WTC11 (cell line): ENCODE results near the gene DECR2. TPM values are rescaled to one million over a fixed set of nuclear protein-coding genes. Genes with fewer than 3 reads are reported as not detected.

Experiments
- ATAC-seq: fragments of 200-7000 bp; cut with Tn5 transposase; 2 replicates; pipeline ENCODE4 v1.10.0; 2021; ENCODE audit warnings: mild to moderate bottlenecking, moderate library complexity
- CTCF ChIA-PET: fragments of 300-600 bp; sonication (Branson Sonifier 250); formaldehyde crosslinking; loops from one replicate; lab custom pipeline; 2021; ENCODE audit warnings: antibody characterized with exemption; lab: Charles Lee
- POLR2A ChIA-PET: fragments of 350-600 bp; sonication (Branson Sonifier 250); formaldehyde crosslinking; loops from one replicate; lab custom pipeline; 2021; ENCODE audit warnings: antibody characterized with exemption; lab: Charles Lee
- DNase-seq: peaks from one replicate; pipeline ENCODE4 v3.0.0; 2021; ENCODE audit warnings: low spot score
- H3K27ac Mint-ChIP-seq: 2 replicates; pipeline ENCODE4 v1.8.0; 2021; ENCODE audit warnings: mixed read lengths
- H3K27me3 Mint-ChIP-seq: 2 replicates; pipeline ENCODE4 v1.8.0; 2021; ENCODE audit warnings: low read depth, mild to moderate bottlenecking, moderate library complexity, mixed read lengths
- H3K36me3 Mint-ChIP-seq: 2 replicates; pipeline ENCODE4 v1.8.0; 2021; ENCODE audit warnings: mixed read lengths
- H3K4me1 Mint-ChIP-seq: 2 replicates; pipeline ENCODE4 v1.8.0; 2022; ENCODE audit warnings: mixed read lengths
- H3K4me3 Mint-ChIP-seq: 2 replicates; pipeline ENCODE4 v1.8.0; 2021; ENCODE audit warnings: mild to moderate bottlenecking, moderate library complexity, mixed read lengths
- H3K9me3 Mint-ChIP-seq: 2 replicates; pipeline ENCODE4 v1.8.0; 2021; ENCODE audit warnings: mixed read lengths
- FOXJ3 ChIP-seq: sonication (generic); formaldehyde crosslinking; IDR thresholded peaks from 2 replicates; pipeline ENCODE4 v1.9.0; 2021; ENCODE audit warnings: missing genetic modification reagents, mild to moderate bottlenecking, borderline replicate concordance
- GABPB1 ChIP-seq: sonication (generic); formaldehyde crosslinking; IDR thresholded peaks from 2 replicates; pipeline ENCODE4 v1.8.1; 2023; ENCODE audit warnings: mild to moderate bottlenecking, missing genetic modification reagents
- IRF2 ChIP-seq: sonication (generic); formaldehyde crosslinking; IDR thresholded peaks from 2 replicates; pipeline ENCODE4 v1.8.0; 2022; ENCODE audit warnings: low read depth, missing genetic modification reagents, borderline replicate concordance
- JAZF1 ChIP-seq: fragments of 250-450 bp; sonication (Bioruptor Pico); IDR thresholded peaks from 2 replicates; pipeline ENCODE4 v1.9.0; 2021; ENCODE audit warnings: moderate library complexity, mild to moderate bottlenecking, inconsistent platforms
- NR3C1 ChIP-seq: sonication (generic); formaldehyde crosslinking; conservative IDR thresholded peaks from 2 replicates; pipeline ENCODE4 v1.8.1; 2023; ENCODE audit warnings: low read depth, mild to moderate bottlenecking, missing genetic modification reagents
- TEAD1 ChIP-seq: sonication (generic); formaldehyde crosslinking; IDR thresholded peaks from 2 replicates; pipeline ENCODE4 v1.8.0; 2022; ENCODE audit warnings: mild to moderate bottlenecking, missing genetic modification reagents
- TEAD4 ChIP-seq: sonication (generic); formaldehyde crosslinking; IDR thresholded peaks from 2 replicates; pipeline ENCODE4 v1.8.0; 2022; ENCODE audit warnings: mild to moderate bottlenecking, missing genetic modification reagents
- TP53 ChIP-seq: sonication (generic); formaldehyde crosslinking; IDR thresholded peaks from 2 replicates; pipeline ENCODE4 v1.8.1; 2023; ENCODE audit warnings: mild to moderate bottlenecking, missing genetic modification reagents
- ZNF263 ChIP-seq: sonication (generic); formaldehyde crosslinking; IDR thresholded peaks from 2 replicates; pipeline ENCODE4 v1.8.1; 2022; ENCODE audit warnings: low read depth, mild to moderate bottlenecking, moderate library complexity, missing genetic modification reagents
- ZNF317 ChIP-seq: sonication (generic); formaldehyde crosslinking; IDR thresholded peaks from 2 replicates; pipeline ENCODE4 v1.8.1; 2023; ENCODE audit warnings: low read depth, mild to moderate bottlenecking, moderate library complexity, missing genetic modification reagents, borderline replicate concordance
- total RNA-seq: library from RNA; stranded (reverse); gene quantifications from 3 replicates; pipeline ENCODE4 v1.2.3, GENCODE V29; 2021
- TF ChIP-seq, protein P1 (sequence below): sonication (generic); formaldehyde crosslinking; IDR thresholded peaks from 2 replicates; pipeline ENCODE4 v1.8.0; 2022; ENCODE audit warnings: mild to moderate bottlenecking, missing genetic modification reagents
- TF ChIP-seq, protein P2 (sequence below): sonication (generic); formaldehyde crosslinking; IDR thresholded peaks from 2 replicates; pipeline ENCODE4 v1.8.1; 2023; ENCODE audit warnings: mild to moderate bottlenecking, moderate library complexity, missing genetic modification reagents
- TF ChIP-seq, protein P3 (sequence below): sonication (generic); formaldehyde crosslinking; conservative IDR thresholded peaks from 2 replicates; pipeline ENCODE4 v1.8.1; 2023; ENCODE audit warnings: mild to moderate bottlenecking, low read depth, missing genetic modification reagents, moderate library complexity
- TF ChIP-seq, protein P4 (sequence below): fragments of 250-450 bp; sonication (Bioruptor Pico); conservative IDR thresholded peaks from 2 replicates; pipeline ENCODE4 v1.9.0; 2021; ENCODE audit warnings: mild to moderate bottlenecking
- TF ChIP-seq, protein P5 (sequence below): fragments of 250-450 bp; sonication (Bioruptor Pico); IDR thresholded peaks from 2 replicates; pipeline ENCODE4 v1.9.0; 2021; ENCODE audit warnings: mild to moderate bottlenecking

Gene DECR2
- total RNA-seq, 1 experiment from 2014 or later: 43.6 TPM

DNA sequence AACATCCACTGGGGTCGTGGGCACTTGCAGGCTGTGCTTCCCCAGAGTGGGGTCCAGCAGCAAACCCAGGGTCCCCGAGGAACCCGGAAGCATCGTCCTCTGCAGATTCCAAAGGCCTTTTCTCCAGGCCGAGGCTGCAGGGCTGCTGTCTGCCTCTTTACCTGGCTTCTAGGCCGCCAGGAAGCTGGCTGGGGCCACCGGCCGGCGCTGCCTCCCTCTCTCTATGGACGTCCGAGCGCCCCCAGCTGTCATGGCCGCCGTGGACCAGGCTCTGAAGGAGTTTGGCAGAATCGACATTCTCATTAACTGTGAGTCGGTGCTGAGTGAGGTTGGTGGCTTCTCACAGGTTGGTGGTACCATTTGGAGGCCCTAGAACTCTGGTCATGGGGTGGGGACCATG is 5.6 kb downstream of the DECR2 start:
- CTCF ChIA-PET: interaction anchor here (1.1 to 1.3 kb wide), 2 partner anchors 9 to 80 kb away, joined by 3 to 5 read pairs; no protein-coding TSS in a partner anchor
- no peak overlapping the region for H3K27ac Mint-ChIP-seq
- H3K4me1 Mint-ChIP-seq: no peaks in the 10 kb centered on the region
- H3K9me3 Mint-ChIP-seq: no peaks in the 10 kb centered on the region
- TF ChIP-seq, protein P1, sequence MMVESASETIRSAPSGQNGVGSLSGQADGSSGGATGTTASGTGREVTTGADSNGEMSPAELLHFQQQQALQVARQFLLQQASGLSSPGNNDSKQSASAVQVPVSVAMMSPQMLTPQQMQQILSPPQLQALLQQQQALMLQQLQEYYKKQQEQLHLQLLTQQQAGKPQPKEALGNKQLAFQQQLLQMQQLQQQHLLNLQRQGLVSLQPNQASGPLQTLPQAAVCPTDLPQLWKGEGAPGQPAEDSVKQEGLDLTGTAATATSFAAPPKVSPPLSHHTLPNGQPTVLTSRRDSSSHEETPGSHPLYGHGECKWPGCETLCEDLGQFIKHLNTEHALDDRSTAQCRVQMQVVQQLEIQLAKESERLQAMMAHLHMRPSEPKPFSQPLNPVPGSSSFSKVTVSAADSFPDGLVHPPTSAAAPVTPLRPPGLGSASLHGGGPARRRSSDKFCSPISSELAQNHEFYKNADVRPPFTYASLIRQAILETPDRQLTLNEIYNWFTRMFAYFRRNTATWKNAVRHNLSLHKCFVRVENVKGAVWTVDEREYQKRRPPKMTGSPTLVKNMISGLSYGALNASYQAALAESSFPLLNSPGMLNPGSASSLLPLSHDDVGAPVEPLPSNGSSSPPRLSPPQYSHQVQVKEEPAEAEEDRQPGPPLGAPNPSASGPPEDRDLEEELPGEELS (CRISPR knock-in tag): no peak
- TF ChIP-seq, protein P2, sequence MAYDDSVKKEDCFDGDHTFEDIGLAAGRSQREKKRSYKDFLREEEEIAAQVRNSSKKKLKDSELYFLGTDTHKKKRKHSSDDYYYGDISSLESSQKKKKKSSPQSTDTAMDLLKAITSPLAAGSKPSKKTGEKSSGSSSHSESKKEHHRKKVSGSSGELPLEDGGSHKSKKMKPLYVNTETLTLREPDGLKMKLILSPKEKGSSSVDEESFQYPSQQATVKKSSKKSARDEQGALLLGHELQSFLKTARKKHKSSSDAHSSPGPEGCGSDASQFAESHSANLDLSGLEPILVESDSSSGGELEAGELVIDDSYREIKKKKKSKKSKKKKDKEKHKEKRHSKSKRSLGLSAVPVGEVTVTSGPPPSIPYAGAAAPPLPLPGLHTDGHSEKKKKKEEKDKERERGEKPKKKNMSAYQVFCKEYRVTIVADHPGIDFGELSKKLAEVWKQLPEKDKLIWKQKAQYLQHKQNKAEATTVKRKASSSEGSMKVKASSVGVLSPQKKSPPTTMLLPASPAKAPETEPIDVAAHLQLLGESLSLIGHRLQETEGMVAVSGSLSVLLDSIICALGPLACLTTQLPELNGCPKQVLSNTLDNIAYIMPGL (CRISPR knock-in tag): no peak
- TF ChIP-seq JAZF1 (CRISPR knock-in tag) (no peak), TEAD4 (CRISPR knock-in tag) (no peak), FOXJ3 (CRISPR knock-in tag) (no peak), GABPB1 (CRISPR knock-in tag) (no peak), ZNF263 (CRISPR knock-in tag) (no peak), TEAD1 (CRISPR knock-in tag) (no peak), IRF2 (CRISPR knock-in tag) (no peak), TP53 (no peak), NR3C1 (CRISPR knock-in tag) (no peak), ZNF317 (CRISPR knock-in tag) (no peak)
- TF ChIP-seq, protein P3, sequence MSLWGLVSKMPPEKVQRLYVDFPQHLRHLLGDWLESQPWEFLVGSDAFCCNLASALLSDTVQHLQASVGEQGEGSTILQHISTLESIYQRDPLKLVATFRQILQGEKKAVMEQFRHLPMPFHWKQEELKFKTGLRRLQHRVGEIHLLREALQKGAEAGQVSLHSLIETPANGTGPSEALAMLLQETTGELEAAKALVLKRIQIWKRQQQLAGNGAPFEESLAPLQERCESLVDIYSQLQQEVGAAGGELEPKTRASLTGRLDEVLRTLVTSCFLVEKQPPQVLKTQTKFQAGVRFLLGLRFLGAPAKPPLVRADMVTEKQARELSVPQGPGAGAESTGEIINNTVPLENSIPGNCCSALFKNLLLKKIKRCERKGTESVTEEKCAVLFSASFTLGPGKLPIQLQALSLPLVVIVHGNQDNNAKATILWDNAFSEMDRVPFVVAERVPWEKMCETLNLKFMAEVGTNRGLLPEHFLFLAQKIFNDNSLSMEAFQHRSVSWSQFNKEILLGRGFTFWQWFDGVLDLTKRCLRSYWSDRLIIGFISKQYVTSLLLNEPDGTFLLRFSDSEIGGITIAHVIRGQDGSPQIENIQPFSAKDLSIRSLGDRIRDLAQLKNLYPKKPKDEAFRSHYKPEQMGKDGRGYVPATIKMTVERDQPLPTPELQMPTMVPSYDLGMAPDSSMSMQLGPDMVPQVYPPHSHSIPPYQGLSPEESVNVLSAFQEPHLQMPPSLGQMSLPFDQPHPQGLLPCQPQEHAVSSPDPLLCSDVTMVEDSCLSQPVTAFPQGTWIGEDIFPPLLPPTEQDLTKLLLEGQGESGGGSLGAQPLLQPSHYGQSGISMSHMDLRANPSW (CRISPR knock-in tag): no peak
- TF ChIP-seq, protein P4, sequence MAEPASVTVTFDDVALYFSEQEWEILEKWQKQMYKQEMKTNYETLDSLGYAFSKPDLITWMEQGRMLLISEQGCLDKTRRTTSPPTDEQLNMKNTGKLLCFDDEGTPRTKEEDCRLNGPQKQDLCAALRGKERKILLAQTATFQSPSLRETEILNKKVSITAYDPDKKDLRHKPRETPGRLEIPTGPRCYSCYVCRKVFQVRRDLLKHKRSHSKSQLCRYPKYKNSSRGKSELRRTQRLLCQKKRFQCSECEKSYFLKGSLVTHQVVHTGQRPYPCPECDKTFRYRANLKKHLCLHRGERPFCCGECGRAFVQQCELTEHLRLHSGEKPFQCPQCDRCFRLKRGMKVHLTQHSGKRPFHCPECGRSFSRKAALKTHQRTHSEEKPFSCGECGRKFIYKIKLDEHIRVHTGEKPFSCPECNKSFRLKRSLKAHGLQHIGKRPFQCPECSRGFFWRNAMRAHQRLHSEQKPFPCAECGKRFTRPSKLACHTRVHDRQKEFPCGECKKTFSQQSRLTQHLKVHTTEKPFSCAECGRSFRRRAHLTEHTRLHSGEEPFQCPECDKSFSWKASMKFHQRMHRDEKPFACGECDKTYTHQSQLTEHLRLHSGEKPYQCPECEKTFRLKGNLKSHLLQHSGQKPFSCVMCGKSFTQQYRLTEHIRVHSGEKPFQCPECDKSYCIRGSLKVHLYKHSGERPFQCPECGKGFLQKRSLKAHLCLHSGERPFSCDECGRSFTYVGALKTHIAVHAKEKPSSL (CRISPR knock-in tag): no peak
- TF ChIP-seq, protein P5, sequence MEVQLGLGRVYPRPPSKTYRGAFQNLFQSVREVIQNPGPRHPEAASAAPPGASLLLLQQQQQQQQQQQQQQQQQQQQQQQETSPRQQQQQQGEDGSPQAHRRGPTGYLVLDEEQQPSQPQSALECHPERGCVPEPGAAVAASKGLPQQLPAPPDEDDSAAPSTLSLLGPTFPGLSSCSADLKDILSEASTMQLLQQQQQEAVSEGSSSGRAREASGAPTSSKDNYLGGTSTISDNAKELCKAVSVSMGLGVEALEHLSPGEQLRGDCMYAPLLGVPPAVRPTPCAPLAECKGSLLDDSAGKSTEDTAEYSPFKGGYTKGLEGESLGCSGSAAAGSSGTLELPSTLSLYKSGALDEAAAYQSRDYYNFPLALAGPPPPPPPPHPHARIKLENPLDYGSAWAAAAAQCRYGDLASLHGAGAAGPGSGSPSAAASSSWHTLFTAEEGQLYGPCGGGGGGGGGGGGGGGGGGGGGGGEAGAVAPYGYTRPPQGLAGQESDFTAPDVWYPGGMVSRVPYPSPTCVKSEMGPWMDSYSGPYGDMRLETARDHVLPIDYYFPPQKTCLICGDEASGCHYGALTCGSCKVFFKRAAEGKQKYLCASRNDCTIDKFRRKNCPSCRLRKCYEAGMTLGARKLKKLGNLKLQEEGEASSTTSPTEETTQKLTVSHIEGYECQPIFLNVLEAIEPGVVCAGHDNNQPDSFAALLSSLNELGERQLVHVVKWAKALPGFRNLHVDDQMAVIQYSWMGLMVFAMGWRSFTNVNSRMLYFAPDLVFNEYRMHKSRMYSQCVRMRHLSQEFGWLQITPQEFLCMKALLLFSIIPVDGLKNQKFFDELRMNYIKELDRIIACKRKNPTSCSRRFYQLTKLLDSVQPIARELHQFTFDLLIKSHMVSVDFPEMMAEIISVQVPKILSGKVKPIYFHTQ: no peak
- TF ChIP-seq, all 79 proteins: peak for 0
- H3K4me3 Mint-ChIP-seq: no peak overlapping the region
- POLR2A ChIA-PET: no interaction called here
- H3K27me3 Mint-ChIP-seq: no peaks in the 10 kb centered on the region
- no peak for DNase-seq
- ATAC-seq: peak; percentile 38
- H3K36me3 Mint-ChIP-seq: peaks cover 6% of the 10 kb centered on the region; the same call in 1 of the 2 replicates
